AG04449 (cell line): ENCODE results near the gene FARS2.

Source experiments
- CTCF ChIA-PET: fragments of 350-600 bp; formaldehyde crosslinking; extraction: SDS; loops from one replicate; lab custom pipeline; 2021; ENCODE audit warnings: antibody characterized with exemption; lab: Yijun Ruan, JAX
- POLR2A ChIA-PET: fragments of 400-600, 350-600 bp; formaldehyde crosslinking; extraction: SDS; loops from one replicate; lab custom pipeline; 2020; ENCODE audit warnings: antibody characterized with exemption, inconsistent platforms; lab: Yijun Ruan, JAX
- DNase-seq: peaks from one replicate; pipeline ENCODE4 v3.0.0-alpha.2; 2010; ENCODE audit warnings: low read depth, low spot score
- H3K4me3 ChIP-seq: 2 replicates; pipeline ENCODE4 v1.5.1; 2011; ENCODE audit warnings: low read depth, mild to moderate bottlenecking, control low read depth, low read length
- CTCF ChIP-seq: IDR thresholded peaks from one replicate; pipeline ENCODE4 v1.5.1; 2011; ENCODE audit warnings: mild to moderate bottlenecking, moderate library complexity, low read length, control low read depth, inconsistent platforms; ENCODE audit not compliant: insufficient read depth; ENCODE audit errors: missing control alignments

FARS2 gene

GRCh38 chr6:5582762-5583161 lies 321.4 kb downstream of the FARS2 start:
- POLR2A ChIA-PET, result no interaction called here
- CTCF ChIA-PET, result interaction anchor here (0.7 kb wide), 1 partner anchor 58 kb away, joined by 3 read pairs; no protein-coding TSS in a partner anchor
- peak; percentile 18 for TF ChIP-seq CTCF
- DNase-seq, result no peak
- no peak overlapping the region for H3K4me3 ChIP-seq

DNA sequence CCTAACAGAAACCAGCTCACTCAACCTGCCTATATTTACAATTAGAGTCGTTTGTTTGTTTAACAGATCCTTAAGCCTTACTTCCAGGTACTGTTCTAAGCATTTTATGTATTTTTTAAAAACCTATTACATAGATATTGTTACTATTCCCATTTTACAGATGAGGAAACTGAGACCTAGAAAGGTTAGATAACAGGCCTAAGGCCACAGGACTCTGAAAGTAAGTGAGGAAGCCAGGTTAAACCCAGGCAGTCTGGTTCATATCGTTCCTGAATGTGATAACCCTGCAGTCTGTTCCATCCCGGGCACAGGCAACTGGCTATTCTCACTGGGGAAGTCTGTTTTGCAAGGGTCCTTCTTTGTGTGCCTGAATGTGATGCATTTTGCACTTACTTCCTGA lies 322.2 kb downstream of the FARS2 start:
- POLR2A ChIA-PET, result interaction anchor here (0.5 kb wide), 1 partner anchor 699 kb away, joined by 3 read pairs; no protein-coding TSS in a partner anchor
- CTCF ChIA-PET, result interaction anchor here (1.3 kb wide), 1 partner anchor 113 kb away, joined by 6 read pairs; no protein-coding TSS in a partner anchor
- no peak overlapping the region for H3K4me3 ChIP-seq

DNA sequence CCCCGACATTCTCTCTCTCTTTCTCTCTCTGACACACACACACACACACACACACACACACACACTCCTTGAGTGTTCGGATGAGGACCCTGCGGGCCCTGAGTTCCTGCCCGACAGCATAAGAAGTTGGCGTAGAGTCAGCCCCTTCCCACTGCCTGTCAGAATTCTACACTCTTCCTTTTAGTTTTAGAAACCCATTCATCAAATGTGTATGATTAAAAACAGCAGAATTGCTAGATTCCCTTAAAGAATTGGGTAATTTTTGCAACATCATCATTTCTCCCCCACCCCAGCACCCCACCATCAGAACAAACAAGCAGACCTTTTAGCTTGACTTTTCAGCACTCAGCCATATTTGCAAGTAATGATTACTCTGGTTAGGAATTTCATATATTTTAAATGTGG lies 322.8 kb downstream of the FARS2 start:
- ChIA-PET CTCF (interaction anchor here (1.3 kb wide), 1 partner anchor 113 kb away, joined by 6 read pairs; no protein-coding TSS in a partner anchor), POLR2A (interaction anchor here (0.5 kb wide), 1 partner anchor 700 kb away, joined by 3 read pairs; no protein-coding TSS in a partner anchor)
- DNase-seq, result peak; percentile 70

More for the DNA sequence above, 322.2 kb downstream of the FARS2 start:
- TF ChIP-seq CTCF, result no peak
- DNase-seq, result no peak

DNA sequence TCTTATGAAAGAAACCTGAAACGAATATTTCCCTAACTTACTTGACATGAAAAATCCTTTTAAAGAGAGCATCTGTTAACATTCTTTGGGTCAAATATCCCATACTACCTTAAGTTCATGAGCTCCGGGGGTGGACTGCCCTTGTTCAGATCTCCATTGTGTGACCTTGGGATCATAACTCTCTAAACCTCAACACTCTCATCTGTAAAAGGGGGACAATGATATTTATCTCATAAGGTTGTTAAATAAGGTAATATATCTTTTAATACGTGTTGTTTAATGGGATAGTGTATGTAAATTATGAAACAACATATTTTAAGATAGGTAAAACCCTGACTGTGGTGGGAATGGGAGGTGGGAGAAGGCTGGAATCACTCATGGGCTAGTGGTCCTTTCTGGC lies 326.3 kb downstream of the FARS2 start:
- ChIA-PET CTCF (no interaction called here), POLR2A (no interaction called here)
- no peak for TF ChIP-seq CTCF
- no peak overlapping the region for H3K4me3 ChIP-seq
- no peak for DNase-seq

More for the DNA sequence above, 322.8 kb downstream of the FARS2 start:
- TF ChIP-seq CTCF, result no peak
- H3K4me3 ChIP-seq, result no peak overlapping the region

- ChIA-PET POLR2A (no interaction called here), CTCF (no interaction called here)
- no peak for DNase-seq
- no peak for TF ChIP-seq CTCF
- H3K4me3 ChIP-seq, result no peak overlapping the region
Measured at GRCh38 chr6:5589422-5590141, 328.3 kb downstream of the FARS2 start.

DNA sequence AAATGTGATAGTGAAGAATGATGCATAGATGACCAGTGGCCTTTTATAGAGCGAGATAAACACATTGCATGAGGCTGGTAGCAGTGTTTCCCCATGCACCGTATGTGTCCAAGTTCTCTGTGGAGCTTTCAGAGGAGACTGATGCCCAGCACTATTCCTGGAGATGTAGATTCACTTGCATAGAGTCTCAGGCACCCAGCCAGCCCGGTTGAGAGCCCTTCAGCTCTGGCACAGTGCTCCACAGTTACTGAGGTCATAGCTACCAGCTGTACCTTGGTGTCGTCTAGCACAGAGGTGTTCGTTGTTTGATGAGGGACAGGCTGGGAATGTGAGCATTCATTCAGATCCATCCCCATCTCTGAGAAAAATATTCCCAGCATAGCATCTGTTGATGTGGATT lies 328.9 kb downstream of the FARS2 start:
- no peak for TF ChIP-seq CTCF
- POLR2A ChIA-PET, result no interaction called here
- no peak for DNase-seq
- CTCF ChIA-PET, result no interaction called here
- H3K4me3 ChIP-seq, result no peak overlapping the region
